Right lung (tissue), 5 donors: ENCODE results near the gene ABO. TPM values are rescaled to one million over a fixed set of nuclear protein-coding genes. Genes with fewer than 3 reads are reported as not detected.
"Not testable (repeated sequence)": the region's sequence is repeated elsewhere in the genome, so short reads cannot be mapped to it uniquely, and the experiment has no call there.

Experiments
- DNase-seq, 2 donors: peaks; one replicate each; pipeline ENCODE4 v3.0.0-alpha.2; 2013
- polyA plus RNA-seq, 5 donors: library from polyadenylated mRNA; unstranded; fragments of 120-200 nt; gene quantifications; one replicate each; pipeline versions ENCODE4 v1.2.1 to v1.2.3, GENCODE V29; 2013; ENCODE audit warnings: inconsistent platforms in 1 of 5, low replicate concordance in 1 of 5; ENCODE audit not compliant: insufficient read length in 5 of 5, insufficient read depth in 1 of 5

ABO gene
- polyA plus RNA-seq, 5 donors = 3.9 to 7.2 (median 5.1) TPM

GRCh38 chr9:133205996-133206931 is 68.7 kb downstream of the ABO start:
- no peak for DNase-seq

- not testable (repeated sequence) for DNase-seq
These were observed 69.5 kb downstream of the ABO start for GRCh38 chr9:133205481-133205887.

Other genes starting within 250 kb of the ABO start
- 10 to 100 TPM; 59.8 to 69.5 (median 66.5) TPM for gene GTF3C5, start 244.2 kb downstream of the ABO start, polyA plus RNA-seq
- gene CEL, start 213.2 kb downstream of the ABO start, polyA plus RNA-seq = 1 to 10 TPM; 1.8 to 2.7 (median 1.8) TPM
- gene RALGDS, start 154.0 kb downstream of the ABO start, polyA plus RNA-seq = 10 to 100 TPM; 39.2 to 53.3 (median 47.0) TPM
- 1 to 10 TPM; 2.9 to 6.0 (median 4.0) TPM for gene GBGT1, start 111.3 kb downstream of the ABO start, polyA plus RNA-seq
- not detected for gene OBP2B, start 66.0 kb downstream of the ABO start, polyA plus RNA-seq
- 10 to 100 TPM; 20.7 to 33.5 (median 27.1) TPM for gene SURF6, start 61.0 kb upstream of the ABO start, polyA plus RNA-seq
- gene MED22, start 72.9 kb upstream of the ABO start, polyA plus RNA-seq = 10 to 100 TPM; 20.0 to 29.5 (median 25.4) TPM
- 1,000 to 10,000 TPM; 2,763 to 3,382 (median 3,157) TPM for gene RPL7A, start 73.0 kb upstream of the ABO start, polyA plus RNA-seq
- 10 to 100 TPM; 25.8 to 35.0 (median 32.3) TPM for gene SURF1, start 81.3 kb upstream of the ABO start, polyA plus RNA-seq
- 10 to 100 TPM; 14.8 to 24.5 (median 15.6) TPM for gene SURF2, start 81.3 kb upstream of the ABO start, polyA plus RNA-seq
- gene SURF4, start 100.9 kb upstream of the ABO start, polyA plus RNA-seq = 100 to 1,000 TPM; 103 to 152 (median 120) TPM
- 1 to 10 TPM; 2.6 to 4.9 (median 3.5) TPM for gene STKLD1, start 101.2 kb upstream of the ABO start, polyA plus RNA-seq
- 10 to 100 TPM; 23.0 to 31.4 (median 29.3) TPM for gene REXO4, start 142.8 kb upstream of the ABO start, polyA plus RNA-seq
- 10 to 100 TPM in 1 of 5 donors, 1 to 10 TPM in 4; 5.3 to 10.3 (median 8.5) TPM for gene ADAMTS13, start 147.2 kb upstream of the ABO start, polyA plus RNA-seq
- 10 to 100 TPM; 14.0 to 35.6 (median 22.3) TPM for gene CACFD1, start 184.8 kb upstream of the ABO start, polyA plus RNA-seq
- 1 to 10 TPM; 1.8 to 5.9 (median 2.8) TPM for gene SLC2A6, start 203.9 kb upstream of the ABO start, polyA plus RNA-seq
- gene MYMK, start 249.8 kb upstream of the ABO start, polyA plus RNA-seq = 1 to 10 TPM in 1 of 5 donors, under 1 TPM in 2, not detected in 2; 0.31 to 3.5 (median 0.37) TPM